IPS-20b (cell line): ENCODE data around the gene EPHA10.

Experiments
- H3K27ac ChIP-seq: one replicate; pipeline ENCODE4 v1.5.1; 2013; ENCODE audit warnings: low read length
- H3K27me3 ChIP-seq: 2 replicates; pipeline ENCODE4 v1.6.1; 2013; ENCODE audit warnings: mild to moderate bottlenecking, low read length, inconsistent platforms; ENCODE audit not compliant: insufficient read depth
- H3K36me3 ChIP-seq: 2 replicates; pipeline ENCODE4 v1.6.1; 2013; ENCODE audit warnings: low read depth, mild to moderate bottlenecking, inconsistent platforms, low read length, moderate library complexity; ENCODE audit not compliant: insufficient read depth
- H3K4me1 ChIP-seq: 2 replicates; pipeline ENCODE4 v1.6.1; 2013; ENCODE audit warnings: mild to moderate bottlenecking, control low read depth, inconsistent platforms, low read length, moderate library complexity; ENCODE audit not compliant: insufficient read depth
- H3K4me3 ChIP-seq: 2 replicates; pipeline ENCODE4 v1.5.1; 2013; ENCODE audit warnings: mild to moderate bottlenecking, low read length, inconsistent platforms
- H3K9ac ChIP-seq: 2 replicates; pipeline ENCODE4 v1.6.1; 2013; ENCODE audit warnings: low read depth, mild to moderate bottlenecking, inconsistent platforms, low read length, moderate library complexity
- H3K9me3 ChIP-seq: 2 replicates; pipeline ENCODE4 v1.6.1; 2013; ENCODE audit warnings: mild to moderate bottlenecking, low read depth, low read length, inconsistent platforms; ENCODE audit not compliant: insufficient read depth

EPHA10 gene

GRCh38 chr1:37764414-37764825, 500 bp downstream of the EPHA10 start:
- Histone ChIP-seq H3K4me3 (peak overlapping the region; percentile 59; the same call in 1 of the 2 replicates), H3K9ac (no peak overlapping the region), H3K9me3 (no peaks in the 10 kb centered on the region), H3K27me3 (peaks cover 100% of the 10 kb centered on the region), H3K27ac (no peak overlapping the region), H3K36me3 (no peaks in the 10 kb centered on the region), H3K4me1 (peaks cover 6% of the 10 kb centered on the region; the same call in 1 of the 2 replicates)

- Histone ChIP-seq H3K27me3 (peaks cover 100% of the 10 kb centered on the region), H3K4me1 (peaks cover 6% of the 10 kb centered on the region; the same call in 1 of the 2 replicates), H3K27ac (no peak overlapping the region), H3K4me3 (no peak overlapping the region), H3K9ac (no peak overlapping the region), H3K9me3 (no peaks in the 10 kb centered on the region), H3K36me3 (no peaks in the 10 kb centered on the region)
Measured at GRCh38 chr1:37763791-37764413, 1.0 kb downstream of the EPHA10 start.

- Histone ChIP-seq H3K4me3 (no peak overlapping the region), H3K9ac (no peak overlapping the region), H3K4me1 (peaks cover 6% of the 10 kb centered on the region; the same call in 1 of the 2 replicates), H3K36me3 (no peaks in the 10 kb centered on the region), H3K9me3 (no peaks in the 10 kb centered on the region), H3K27me3 (peaks cover 100% of the 10 kb centered on the region), H3K27ac (no peak overlapping the region)
Measured at GRCh38 chr1:37762516-37762915, 2.4 kb downstream of the EPHA10 start.

- Histone ChIP-seq H3K27me3 (peaks cover 100% of the 10 kb centered on the region), H3K9ac (no peak overlapping the region), H3K4me3 (no peak overlapping the region), H3K4me1 (no peaks in the 10 kb centered on the region; the same call in 1 of the 2 replicates), H3K36me3 (no peaks in the 10 kb centered on the region), H3K27ac (no peak overlapping the region), H3K9me3 (no peaks in the 10 kb centered on the region)
Measured at GRCh38 chr1:37761416-37762095, 3.4 kb downstream of the EPHA10 start.

- no peak overlapping the region for H3K9ac ChIP-seq
- H3K27ac ChIP-seq: no peak overlapping the region
- no peaks in the 10 kb centered on the region for H3K36me3 ChIP-seq
- H3K9me3 ChIP-seq: no peaks in the 10 kb centered on the region
- no peaks in the 10 kb centered on the region for H3K4me1 ChIP-seq
- no peak overlapping the region for H3K4me3 ChIP-seq
- H3K27me3 ChIP-seq: peaks cover 100% of the 10 kb centered on the region
Measured at GRCh38 chr1:37759451-37759850, 5.5 kb downstream of the EPHA10 start.

- H3K9ac ChIP-seq: no peak overlapping the region
- H3K9me3 ChIP-seq: no peaks in the 10 kb centered on the region
- H3K4me1 ChIP-seq: no peaks in the 10 kb centered on the region
- H3K36me3 ChIP-seq: no peaks in the 10 kb centered on the region
- H3K27me3 ChIP-seq: peaks cover 100% of the 10 kb centered on the region
- H3K4me3 ChIP-seq: no peak overlapping the region
- no peak overlapping the region for H3K27ac ChIP-seq
Measured at GRCh38 chr1:37755951-37756560, 8.9 kb downstream of the EPHA10 start.

GRCh38 chr1:37755290-37755689, 9.6 kb downstream of the EPHA10 start:
- Histone ChIP-seq H3K27ac (no peak overlapping the region), H3K9ac (no peak overlapping the region), H3K36me3 (no peaks in the 10 kb centered on the region), H3K9me3 (no peaks in the 10 kb centered on the region), H3K4me1 (no peaks in the 10 kb centered on the region), H3K4me3 (no peak overlapping the region), H3K27me3 (peaks cover 100% of the 10 kb centered on the region)

- Histone ChIP-seq H3K36me3 (no peaks in the 10 kb centered on the region), H3K4me3 (peak overlapping the region; percentile 30; the same call in 1 of the 2 replicates), H3K27ac (no peak overlapping the region), H3K27me3 (peaks cover 93% of the 10 kb centered on the region), H3K9me3 (no peaks in the 10 kb centered on the region), H3K9ac (no peak overlapping the region), H3K4me1 (no peaks in the 10 kb centered on the region)
Measured at GRCh38 chr1:37753473-37754321, 11.2 kb downstream of the EPHA10 start.

GRCh38 chr1:37752583-37753471, 12.1 kb downstream of the EPHA10 start:
- Histone ChIP-seq H3K4me1 (no peaks in the 10 kb centered on the region), H3K4me3 (peak overlapping the region; percentile 44; the same call in 1 of the 2 replicates), H3K9me3 (no peaks in the 10 kb centered on the region), H3K9ac (no peak overlapping the region), H3K27ac (no peak overlapping the region), H3K27me3 (peaks cover 84% of the 10 kb centered on the region), H3K36me3 (no peaks in the 10 kb centered on the region)

- H3K4me1 ChIP-seq: no peaks in the 10 kb centered on the region
- peaks cover 78% of the 10 kb centered on the region for H3K27me3 ChIP-seq
- peak overlapping the region; percentile 44; the same call in 1 of the 2 replicates for H3K4me3 ChIP-seq
- no peak overlapping the region for H3K9ac ChIP-seq
- H3K9me3 ChIP-seq: no peaks in the 10 kb centered on the region
- no peak overlapping the region for H3K27ac ChIP-seq
- no peaks in the 10 kb centered on the region for H3K36me3 ChIP-seq
Measured at GRCh38 chr1:37752213-37752582, 12.7 kb downstream of the EPHA10 start.

GRCh38 chr1:37748565-37748964, 16.4 kb downstream of the EPHA10 start:
- H3K4me1 ChIP-seq: no peaks in the 10 kb centered on the region
- no peak overlapping the region for H3K27ac ChIP-seq
- H3K27me3 ChIP-seq: peaks cover 50% of the 10 kb centered on the region
- H3K9me3 ChIP-seq: no peaks in the 10 kb centered on the region
- H3K4me3 ChIP-seq: no peak overlapping the region
- H3K36me3 ChIP-seq: no peaks in the 10 kb centered on the region
- no peak overlapping the region for H3K9ac ChIP-seq
